Bronchial smooth muscle cell (primary cell): ENCODE results near the gene TRIM33. TPM values are rescaled to one million over a fixed set of nuclear protein-coding genes. Genes with fewer than 3 reads are reported as not detected.

ENCODE experiments used
- total RNA-seq: library from RNA; depleted of rRNA; stranded (reverse); fragments of >200 nt; gene quantifications from 2 replicates; pipeline ENCODE4 v1.2.1, GENCODE V29; 2014

TRIM33 gene
- 12.9 and 16.2 TPM in 2 replicates for total RNA-seq

DNA sequence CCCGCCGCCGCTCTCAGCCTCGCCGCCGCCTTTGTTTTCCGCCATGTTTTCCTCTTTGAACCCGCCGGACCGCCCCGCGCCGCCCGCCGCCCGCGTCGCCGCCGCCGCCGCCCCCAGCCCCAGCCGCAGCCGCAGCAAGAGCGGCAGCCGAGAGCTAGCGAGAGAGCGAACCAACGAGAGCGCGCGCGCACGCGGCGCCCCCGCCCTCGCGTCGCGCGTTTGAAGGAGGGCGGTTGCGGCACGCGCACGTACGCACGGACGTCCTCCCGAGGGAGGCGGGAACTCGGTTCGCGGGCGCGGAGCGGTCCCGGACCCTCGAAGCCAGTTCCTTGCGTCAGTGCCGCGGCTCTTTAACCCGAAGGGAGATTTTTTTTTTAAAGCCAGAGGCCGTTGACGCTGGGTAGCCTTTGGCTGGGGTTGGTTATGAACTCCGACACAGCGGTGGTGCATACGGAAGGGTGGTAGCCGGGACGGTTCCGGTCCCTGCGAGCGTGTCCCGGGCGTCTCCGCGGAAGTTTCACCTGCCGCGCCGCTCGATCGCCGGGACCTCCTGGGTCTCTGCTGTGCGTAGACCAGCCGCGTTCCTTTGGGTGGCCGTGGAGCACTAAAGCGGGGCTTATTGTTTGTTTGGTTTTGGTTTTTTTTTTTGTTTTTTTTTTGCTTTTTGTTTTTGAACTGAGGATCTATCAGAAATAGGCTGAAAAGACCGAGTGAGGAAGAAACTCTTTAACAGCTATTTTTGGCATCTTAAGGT is at the start of gene TRIM33:
TSS of gene TRIM33 (minus strand) at position 172 of the 754 bp plus-strand sequence. CDS start at position 45, 127 bp downstream.

Other genes with a start within 250 kb of the TRIM33 start
- gene BCAS2, start 70.4 kb upstream of the TRIM33 start, total RNA-seq, result 38.3 and 44.9 TPM in 2 replicates
- gene DENND2C, start 158.8 kb upstream of the TRIM33 start, total RNA-seq, result 1.5 and 3.0 TPM in 2 replicates
- not detected in 2 replicates for gene AMPD1, start 184.3 kb upstream of the TRIM33 start, total RNA-seq
- 18.8 and 28.8 TPM in 2 replicates for gene NRAS, start 205.6 kb upstream of the TRIM33 start, total RNA-seq
- 978 and 1,876 TPM in 2 replicates for gene CSDE1, start 246.8 kb upstream of the TRIM33 start, total RNA-seq